ENCODE results near the gene YPEL1.

The YPEL1 gene

GRCh38 chr22:21688341-21688705 lies 47.3 kb downstream of the YPEL1 start:
- Histone ChIP-seq H3K79me2 (ENCODE audit: insufficient read depth, low read length) (no peaks in the 10 kb centered on the region), H3K27me3 (ENCODE audit: insufficient read depth, low read length) (no peaks in the 10 kb centered on the region), H3F3A (ENCODE audit: insufficient read depth, low read length) (no peaks in the 10 kb centered on the region), H3K4me2 (ENCODE audit: low read length) (no peak overlapping the region), H3K4me1 (ENCODE audit: insufficient read depth, low read length, severe bottlenecking) (peaks cover 24% of the 10 kb centered on the region), H4K20me1 (ENCODE audit: insufficient read depth, low read length) (no peaks in the 10 kb centered on the region), H3K36me3 (ENCODE audit: insufficient read depth, low read length) (peaks cover 45% of the 10 kb centered on the region), H3K27ac (ENCODE audit: low read depth, low read length, poor library complexity, severe bottlenecking) (peak overlapping the region; percentile 0), H3K4me3 (ENCODE audit: low read depth, low read length, poor library complexity, severe bottlenecking) (no peak overlapping the region), H3K9me3 (ENCODE audit: low read length) (no peaks in the 10 kb centered on the region), H3K9ac (ENCODE audit: low read length) (no peak overlapping the region), H2AFZ (ENCODE audit: low read length) (no peak overlapping the region), H3K9me2 (ENCODE audit: low read depth, low read length) (no peaks in the 10 kb centered on the region)
- TF ChIP-seq, protein P1, sequence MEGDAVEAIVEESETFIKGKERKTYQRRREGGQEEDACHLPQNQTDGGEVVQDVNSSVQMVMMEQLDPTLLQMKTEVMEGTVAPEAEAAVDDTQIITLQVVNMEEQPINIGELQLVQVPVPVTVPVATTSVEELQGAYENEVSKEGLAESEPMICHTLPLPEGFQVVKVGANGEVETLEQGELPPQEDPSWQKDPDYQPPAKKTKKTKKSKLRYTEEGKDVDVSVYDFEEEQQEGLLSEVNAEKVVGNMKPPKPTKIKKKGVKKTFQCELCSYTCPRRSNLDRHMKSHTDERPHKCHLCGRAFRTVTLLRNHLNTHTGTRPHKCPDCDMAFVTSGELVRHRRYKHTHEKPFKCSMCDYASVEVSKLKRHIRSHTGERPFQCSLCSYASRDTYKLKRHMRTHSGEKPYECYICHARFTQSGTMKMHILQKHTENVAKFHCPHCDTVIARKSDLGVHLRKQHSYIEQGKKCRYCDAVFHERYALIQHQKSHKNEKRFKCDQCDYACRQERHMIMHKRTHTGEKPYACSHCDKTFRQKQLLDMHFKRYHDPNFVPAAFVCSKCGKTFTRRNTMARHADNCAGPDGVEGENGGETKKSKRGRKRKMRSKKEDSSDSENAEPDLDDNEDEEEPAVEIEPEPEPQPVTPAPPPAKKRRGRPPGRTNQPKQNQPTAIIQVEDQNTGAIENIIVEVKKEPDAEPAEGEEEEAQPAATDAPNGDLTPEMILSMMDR (IDR thresholded peaks at IDR 0.05; ENCODE audit: low read length), result no peak
- TF ChIP-seq EZH2 (IDR thresholded peaks at IDR 0.05; ENCODE audit: borderline replicate concordance, low read length), result no peak

- TF ChIP-seq EZH2 (IDR thresholded peaks at IDR 0.05; ENCODE audit: borderline replicate concordance, low read length), result no peak
- TF ChIP-seq, protein P1 (IDR thresholded peaks at IDR 0.05; ENCODE audit: low read length), result no peak
- no peak overlapping the region for H3K27ac ChIP-seq (ENCODE audit: low read depth, low read length, poor library complexity, severe bottlenecking)
Measured at GRCh38 chr22:21687685-21688259, 47.8 kb downstream of the YPEL1 start.

GRCh38 chr22:21686634-21687393 lies 48.8 kb downstream of the YPEL1 start:
- peaks cover 54% of the 10 kb centered on the region for H3K36me3 ChIP-seq (ENCODE audit: insufficient read depth, low read length)

More at GRCh38 chr22:21687685-21688259, 47.8 kb downstream of the YPEL1 start:
- Histone ChIP-seq H3F3A (ENCODE audit: insufficient read depth, low read length) (no peaks in the 10 kb centered on the region), H3K36me3 (ENCODE audit: insufficient read depth, low read length) (peaks cover 49% of the 10 kb centered on the region), H2AFZ (ENCODE audit: low read length) (no peak overlapping the region), H3K79me2 (ENCODE audit: insufficient read depth, low read length) (no peaks in the 10 kb centered on the region), H3K9ac (ENCODE audit: low read length) (no peak overlapping the region), H3K9me3 (ENCODE audit: low read length) (no peaks in the 10 kb centered on the region), H3K4me3 (ENCODE audit: low read depth, low read length, poor library complexity, severe bottlenecking) (no peak overlapping the region), H3K27me3 (ENCODE audit: insufficient read depth, low read length) (no peaks in the 10 kb centered on the region), H3K4me2 (ENCODE audit: low read length) (no peak overlapping the region), H4K20me1 (ENCODE audit: insufficient read depth, low read length) (no peaks in the 10 kb centered on the region), H3K4me1 (ENCODE audit: insufficient read depth, low read length, severe bottlenecking) (peaks cover 26% of the 10 kb centered on the region), H3K9me2 (ENCODE audit: low read depth, low read length) (no peaks in the 10 kb centered on the region)

More at GRCh38 chr22:21686634-21687393, 48.8 kb downstream of the YPEL1 start:
- no peaks in the 10 kb centered on the region for H3F3A ChIP-seq (ENCODE audit: insufficient read depth, low read length)
- H3K27ac ChIP-seq (ENCODE audit: low read depth, low read length, poor library complexity, severe bottlenecking), result no peak overlapping the region
- H4K20me1 ChIP-seq (ENCODE audit: insufficient read depth, low read length), result no peaks in the 10 kb centered on the region
- H3K79me2 ChIP-seq (ENCODE audit: insufficient read depth, low read length), result no peaks in the 10 kb centered on the region
- no peaks in the 10 kb centered on the region for H3K27me3 ChIP-seq (ENCODE audit: insufficient read depth, low read length)
- TF ChIP-seq, protein P1 (IDR thresholded peaks at IDR 0.05; ENCODE audit: low read length), result no peak
- TF ChIP-seq EZH2 (IDR thresholded peaks at IDR 0.05; ENCODE audit: borderline replicate concordance, low read length), result no peak
- H3K4me2 ChIP-seq (ENCODE audit: low read length), result no peak overlapping the region
- no peak overlapping the region for H2AFZ ChIP-seq (ENCODE audit: low read length)
- no peaks in the 10 kb centered on the region for H3K9me2 ChIP-seq (ENCODE audit: low read depth, low read length)
- H3K4me1 ChIP-seq (ENCODE audit: insufficient read depth, low read length, severe bottlenecking), result peaks cover 32% of the 10 kb centered on the region
- no peak overlapping the region for H3K4me3 ChIP-seq (ENCODE audit: low read depth, low read length, poor library complexity, severe bottlenecking)
- H3K9me3 ChIP-seq (ENCODE audit: low read length), result no peaks in the 10 kb centered on the region
- no peak overlapping the region for H3K9ac ChIP-seq (ENCODE audit: low read length)

Measured in OCI-LY1 (cell line).